HG03571 (cell line): ENCODE data around the gene ADGRD1.
"Not testable (repeated sequence)": the region's sequence is repeated elsewhere in the genome, so short reads cannot be mapped to it uniquely, and the experiment has no call there.

Experiments
- ATAC-seq: cut with Tn5 transposase; IDR thresholded peaks from one replicate; pipeline ENCODE4 v1.9.1; 2021; ENCODE audit not compliant: unreplicated experiment

Gene ADGRD1

GRCh38 chr12:130937063-130937462, 16.6 kb upstream of the ADGRD1 start:
- ATAC-seq, result no peak

- ATAC-seq, result not testable (repeated sequence)
These were observed 16.2 kb upstream of the ADGRD1 start for GRCh38 chr12:130937546-130937945.

- ATAC-seq, result no peak
These were observed 15.5 kb upstream of the ADGRD1 start for GRCh38 chr12:130938186-130938585.

GRCh38 chr12:130944878-130945277, 8.8 kb upstream of the ADGRD1 start:
- no peak for ATAC-seq

GRCh38 chr12:130945786-130946492, 7.8 kb upstream of the ADGRD1 start:
- ATAC-seq, result no peak

GRCh38 chr12:130947028-130947613, 6.6 kb upstream of the ADGRD1 start:
- no peak for ATAC-seq

GRCh38 chr12:130948136-130948535, 5.6 kb upstream of the ADGRD1 start:
- no peak for ATAC-seq

- ATAC-seq, result no peak
These were observed 5.0 kb upstream of the ADGRD1 start for GRCh38 chr12:130948751-130949150.

- no peak for ATAC-seq
These were observed 3.9 kb upstream of the ADGRD1 start for GRCh38 chr12:130949806-130950205.

- ATAC-seq, result no peak
These were observed 2.1 kb upstream of the ADGRD1 start for GRCh38 chr12:130951636-130952035.

- no peak for ATAC-seq
These were observed 1.3 kb upstream of the ADGRD1 start for GRCh38 chr12:130952171-130952954.

- ATAC-seq, result no peak
These were observed 781 bp downstream of the ADGRD1 start for GRCh38 chr12:130954544-130954831.

- ATAC-seq, result no peak
These were observed 1.6 kb downstream of the ADGRD1 start for GRCh38 chr12:130955238-130955816.

- ATAC-seq, result no peak
These were observed 2.3 kb downstream of the ADGRD1 start for GRCh38 chr12:130956009-130956408.

GRCh38 chr12:130956456-130957303, 3.0 kb downstream of the ADGRD1 start:
- no peak for ATAC-seq

GRCh38 chr12:130957304-130957621, 3.6 kb downstream of the ADGRD1 start:
- ATAC-seq, result no peak

GRCh38 chr12:130958557-130959140, 4.9 kb downstream of the ADGRD1 start:
- ATAC-seq, result no peak

GRCh38 chr12:130959632-130960031, 5.9 kb downstream of the ADGRD1 start:
- no peak for ATAC-seq

GRCh38 chr12:130960058-130960457, 6.4 kb downstream of the ADGRD1 start:
- ATAC-seq, result no peak

- ATAC-seq, result no peak
These were observed 7.1 kb downstream of the ADGRD1 start for GRCh38 chr12:130960787-130961186.
